ENCODE data around the gene IRAK3. TPM values are rescaled to one million over a fixed set of nuclear protein-coding genes. Genes with fewer than 3 reads are reported as not detected.
A peak's percentile ranks its signal among the peaks of the same experiment; 100 is the strongest.

Gene IRAK3
- total and polyA plus RNA-seq, 5 donors from 2014 or later: 0.23 to 3.6 (median 1.4) TPM

DNA sequence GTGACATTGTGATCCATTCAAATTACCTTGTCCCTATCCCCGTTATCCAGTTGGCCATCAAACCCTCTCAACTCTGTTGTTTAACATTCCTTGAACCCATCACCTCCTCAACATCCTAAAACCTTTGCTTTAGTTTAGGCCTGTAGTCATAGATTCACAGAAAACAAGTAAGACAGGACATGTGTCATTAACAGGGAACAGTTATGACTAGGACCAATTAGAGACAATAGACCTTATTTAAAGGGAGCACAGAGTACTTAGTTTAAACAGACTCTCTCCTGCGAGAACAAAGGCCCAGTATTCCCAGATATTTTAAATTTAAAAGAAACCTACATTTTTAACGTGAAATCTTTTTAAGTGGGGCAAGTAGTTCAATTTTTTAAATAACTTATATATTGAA lies 93.2 kb downstream of the IRAK3 start:
- Mint-ChIP-seq H3K27me3 (no peaks in the 10 kb centered on the region), H3K9me3 (peaks cover 0 to 6% (median 2%) of the 10 kb centered on the region in 7 donors), H3K27ac (peak overlapping the region in 1 of 3 donors; percentile 0), H3K4me3 (peak overlapping the region in 1 of 4 donors; percentile 49), H3K36me3 (peaks cover 5% of the 10 kb centered on the region), H3K4me1 (peaks cover 22 to 70% (median 51%) of the 10 kb centered on the region in 4 donors)
- Histone ChIP-seq H3K4me1 (ENCODE audit: control insufficient read depth, insufficient read depth, low read length, poor library complexity, severe bottlenecking) (peaks cover 32% of the 10 kb centered on the region), H3K4me3 (ENCODE audit: low read depth, low read length) (no peak overlapping the region), H3K27me3 (ENCODE audit: control insufficient read depth, insufficient read depth, low read length) (no peaks in the 10 kb centered on the region), H3K27ac (ENCODE audit: insufficient read depth, low read length, poor library complexity, severe bottlenecking) (no peak overlapping the region), H3K9me3 (ENCODE audit: control insufficient read depth in 2 of 2, low read length in 2 of 2) (no peaks in the 10 kb centered on the region), H3K36me3 (ENCODE audit: control insufficient read depth, insufficient read depth, low read length) (no peaks in the 10 kb centered on the region)
- no peak for ATAC-seq (ENCODE audit: low read depth in 2 of 2)
- DNase-seq: no peak

DNA sequence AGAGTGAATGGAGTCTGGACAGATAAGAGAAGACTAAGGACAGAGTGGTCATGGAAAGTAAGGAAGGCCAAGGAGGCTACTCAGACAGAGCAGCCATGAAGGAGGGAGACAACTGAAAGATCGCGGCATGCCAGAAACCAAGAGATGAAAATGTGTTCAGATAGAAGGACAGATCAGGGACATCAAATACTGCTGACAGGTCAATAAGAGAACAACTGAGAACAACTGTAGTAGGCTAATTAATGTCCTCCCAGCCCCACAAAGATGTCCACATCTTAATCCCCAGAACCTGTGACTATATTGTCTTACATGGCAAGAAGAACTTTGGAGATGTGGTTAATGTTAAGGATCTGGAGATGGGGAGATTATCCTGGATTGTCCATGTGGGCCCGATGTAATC lies 98.3 kb downstream of the IRAK3 start:
- Mint-ChIP-seq H3K27me3 (no peaks in the 10 kb centered on the region), H3K9me3 (no peaks in the 10 kb centered on the region), H3K4me1 (peaks cover 46 to 90% (median 65%) of the 10 kb centered on the region in 4 donors), H3K4me3 (peak overlapping the region; percentile 40 to 81 (median 68)), H3K36me3 (no peaks in the 10 kb centered on the region), H3K27ac (peak overlapping the region; percentile 22 to 87 (median 85))
- ATAC-seq (ENCODE audit: low read depth in 2 of 2) (no peak), DNase-seq (no peak)
- H3K9me3 ChIP-seq (ENCODE audit: control insufficient read depth in 2 of 2, low read length in 2 of 2): no peaks in the 10 kb centered on the region
- peaks cover 69% of the 10 kb centered on the region for H3K4me1 ChIP-seq (ENCODE audit: control insufficient read depth, insufficient read depth, low read length, poor library complexity, severe bottlenecking)
- H3K36me3 ChIP-seq (ENCODE audit: control insufficient read depth, insufficient read depth, low read length): no peaks in the 10 kb centered on the region
- peak overlapping the region; percentile 53 for H3K27ac ChIP-seq (ENCODE audit: insufficient read depth, low read length, poor library complexity, severe bottlenecking)
- H3K27me3 ChIP-seq (ENCODE audit: control insufficient read depth, insufficient read depth, low read length): no peaks in the 10 kb centered on the region
- peak overlapping the region; percentile 81 for H3K4me3 ChIP-seq (ENCODE audit: low read depth, low read length)

DNA sequence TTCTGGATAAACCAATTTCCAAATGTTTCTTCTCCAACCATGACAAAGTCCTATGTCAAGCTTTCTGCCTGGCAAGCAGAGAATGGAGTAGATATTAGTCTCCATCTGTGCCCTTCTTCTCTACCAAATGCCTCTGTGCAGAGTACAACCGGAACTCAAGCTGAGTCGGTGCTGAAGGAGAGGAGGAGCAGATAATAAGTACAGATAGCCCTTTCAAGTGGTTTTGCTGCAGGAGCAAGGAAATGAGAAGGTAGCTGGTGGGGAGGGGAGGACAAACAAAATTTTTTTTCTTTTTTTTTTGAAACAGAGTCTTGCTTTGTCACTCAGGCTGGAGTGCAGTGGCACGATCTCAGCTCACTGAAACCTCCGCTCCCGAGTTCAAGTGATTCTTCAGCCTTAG lies 99.1 kb downstream of the IRAK3 start:
- peak; percentile 54 to 93 (median 90) for DNase-seq
- no peaks in the 10 kb centered on the region for H3K9me3 ChIP-seq (ENCODE audit: control insufficient read depth in 2 of 2, low read length in 2 of 2)
- no peaks in the 10 kb centered on the region for H3K9me3 Mint-ChIP-seq
- peak overlapping the region; percentile 81 for H3K4me3 ChIP-seq (ENCODE audit: low read depth, low read length)
- no peaks in the 10 kb centered on the region for H3K36me3 Mint-ChIP-seq
- peak overlapping the region; percentile 40 to 81 (median 68) for H3K4me3 Mint-ChIP-seq
- H3K27me3 Mint-ChIP-seq: no peaks in the 10 kb centered on the region
- no peaks in the 10 kb centered on the region for H3K36me3 ChIP-seq (ENCODE audit: control insufficient read depth, insufficient read depth, low read length)
- H3K4me1 Mint-ChIP-seq: peaks cover 46 to 94% (median 66%) of the 10 kb centered on the region in 4 donors
- H3K27ac Mint-ChIP-seq: peak overlapping the region; percentile 22 to 87 (median 85)
- H3K27ac ChIP-seq (ENCODE audit: insufficient read depth, low read length, poor library complexity, severe bottlenecking): peak overlapping the region; percentile 53
- no peaks in the 10 kb centered on the region for H3K27me3 ChIP-seq (ENCODE audit: control insufficient read depth, insufficient read depth, low read length)
- H3K4me1 ChIP-seq (ENCODE audit: control insufficient read depth, insufficient read depth, low read length, poor library complexity, severe bottlenecking): peaks cover 74% of the 10 kb centered on the region
- peak; percentile 99 for ATAC-seq (ENCODE audit: low read depth in 2 of 2)

DNA sequence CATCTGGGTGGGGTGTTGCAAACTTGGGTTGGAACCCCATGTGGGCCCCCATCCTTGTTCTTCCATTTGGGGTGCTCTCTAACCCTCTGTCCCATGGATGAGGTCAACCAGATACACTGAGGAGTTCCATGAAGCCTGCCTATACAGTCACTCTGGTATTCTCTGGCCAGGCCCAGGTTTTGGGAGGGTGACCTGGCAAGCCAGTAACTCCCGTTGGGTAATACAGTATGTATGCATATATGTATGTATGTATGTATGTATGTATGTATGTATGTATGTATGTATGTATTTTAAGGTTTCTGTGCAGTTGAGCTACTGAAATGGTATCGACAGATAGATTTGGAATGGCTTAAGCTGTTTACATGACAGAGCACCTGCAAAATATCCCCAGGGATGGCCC lies 100.5 kb downstream of the IRAK3 start:
- Mint-ChIP-seq H3K9me3 (no peaks in the 10 kb centered on the region), H3K36me3 (no peaks in the 10 kb centered on the region), H3K27me3 (no peaks in the 10 kb centered on the region), H3K27ac (peak overlapping the region; percentile 85 to 87 (median 85)), H3K4me3 (peak overlapping the region; percentile 39 to 81 (median 50)), H3K4me1 (peaks cover 50 to 87% (median 63%) of the 10 kb centered on the region in 4 donors)
- Histone ChIP-seq H3K4me3 (ENCODE audit: low read depth, low read length) (peak overlapping the region; percentile 71), H3K36me3 (ENCODE audit: control insufficient read depth, insufficient read depth, low read length) (no peaks in the 10 kb centered on the region), H3K9me3 (ENCODE audit: control insufficient read depth in 2 of 2, low read length in 2 of 2) (no peaks in the 10 kb centered on the region), H3K4me1 (ENCODE audit: control insufficient read depth, insufficient read depth, low read length, poor library complexity, severe bottlenecking) (peaks cover 69% of the 10 kb centered on the region), H3K27ac (ENCODE audit: insufficient read depth, low read length, poor library complexity, severe bottlenecking) (peak overlapping the region; percentile 53), H3K27me3 (ENCODE audit: control insufficient read depth, insufficient read depth, low read length) (no peaks in the 10 kb centered on the region)
- ATAC-seq (ENCODE audit: low read depth in 2 of 2) (no peak), DNase-seq (no peak)

DNA sequence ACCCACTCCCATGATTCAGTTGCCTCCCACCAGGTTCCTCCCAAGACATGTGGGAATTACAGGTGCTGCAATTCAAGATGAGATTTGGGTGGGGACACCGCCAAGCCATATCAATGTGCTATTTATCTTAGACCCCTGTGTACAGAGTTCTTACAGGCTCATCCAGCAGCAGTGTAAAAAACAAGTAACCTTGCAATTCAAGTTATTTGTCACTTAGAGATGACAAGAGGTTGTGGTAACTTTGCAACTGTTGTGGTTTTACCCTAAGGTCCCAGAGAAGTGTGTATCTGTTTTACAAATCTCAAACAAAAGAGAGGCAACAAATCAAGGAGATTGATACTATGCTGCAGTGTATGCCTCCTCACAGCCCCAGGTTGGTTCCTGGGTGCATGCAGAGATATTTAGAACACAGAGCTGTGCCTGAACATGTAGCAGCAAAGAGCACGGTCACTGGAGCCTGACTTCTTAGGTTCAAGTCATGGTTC lies 101.7 kb downstream of the IRAK3 start:
- Mint-ChIP-seq H3K27me3 (no peaks in the 10 kb centered on the region), H3K9me3 (no peaks in the 10 kb centered on the region), H3K4me3 (peak overlapping the region; percentile 42 to 70 (median 55)), H3K27ac (peak overlapping the region; percentile 85 to 87 (median 85)), H3K4me1 (peaks cover 50 to 82% (median 59%) of the 10 kb centered on the region in 4 donors), H3K36me3 (no peaks in the 10 kb centered on the region)
- Histone ChIP-seq H3K27ac (ENCODE audit: insufficient read depth, low read length, poor library complexity, severe bottlenecking) (peak overlapping the region; percentile 53), H3K36me3 (ENCODE audit: control insufficient read depth, insufficient read depth, low read length) (no peaks in the 10 kb centered on the region), H3K27me3 (ENCODE audit: control insufficient read depth, insufficient read depth, low read length) (no peaks in the 10 kb centered on the region), H3K9me3 (ENCODE audit: control insufficient read depth in 2 of 2, low read length in 2 of 2) (no peaks in the 10 kb centered on the region), H3K4me1 (ENCODE audit: control insufficient read depth, insufficient read depth, low read length, poor library complexity, severe bottlenecking) (peaks cover 68% of the 10 kb centered on the region), H3K4me3 (ENCODE audit: low read depth, low read length) (peak overlapping the region; percentile 71)
- DNase-seq (peak in 2 of 3 donors; percentile 61 to 82), ATAC-seq (ENCODE audit: low read depth in 2 of 2) (peak; percentile 10 to 22)

DNA sequence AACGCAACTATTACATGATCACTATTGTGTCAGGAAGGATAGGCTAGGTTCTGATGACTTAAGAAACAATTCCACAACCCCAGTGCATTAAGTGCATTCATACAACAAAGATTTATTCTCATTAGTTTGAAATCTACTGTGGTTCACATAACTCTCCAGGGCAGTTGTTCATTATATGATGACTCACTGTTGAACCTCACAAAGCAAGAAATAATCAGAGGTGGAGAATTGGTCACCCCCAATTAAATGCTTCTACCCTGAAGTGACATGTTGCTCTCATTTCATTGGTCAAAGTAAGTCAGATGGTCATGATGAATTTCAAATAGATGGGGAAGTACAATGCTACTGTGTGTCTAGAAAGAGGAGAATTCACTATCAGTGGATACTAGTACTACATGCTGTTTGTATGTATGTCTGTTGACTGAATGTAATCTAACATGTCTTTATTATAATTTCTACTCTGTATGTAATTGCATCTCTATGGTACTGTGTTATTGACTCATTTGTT lies 107.2 kb downstream of the IRAK3 start:
- DNase-seq (no peak), ATAC-seq (ENCODE audit: low read depth in 2 of 2) (no peak)
- H3K4me3 ChIP-seq (ENCODE audit: low read depth, low read length): no peak overlapping the region
- peaks cover 28% of the 10 kb centered on the region for H3K4me1 ChIP-seq (ENCODE audit: control insufficient read depth, insufficient read depth, low read length, poor library complexity, severe bottlenecking)
- Mint-ChIP-seq H3K27me3 (no peaks in the 10 kb centered on the region), H3K27ac (peak overlapping the region in 1 of 3 donors; percentile 53), H3K36me3 (no peaks in the 10 kb centered on the region), H3K4me1 (peaks cover 15 to 53% (median 31%) of the 10 kb centered on the region in 4 donors), H3K9me3 (no peaks in the 10 kb centered on the region), H3K4me3 (peak overlapping the region in 1 of 4 donors; percentile 3)
- no peaks in the 10 kb centered on the region for H3K9me3 ChIP-seq (ENCODE audit: control insufficient read depth in 2 of 2, low read length in 2 of 2)
- H3K36me3 ChIP-seq (ENCODE audit: control insufficient read depth, insufficient read depth, low read length): no peaks in the 10 kb centered on the region
- H3K27ac ChIP-seq (ENCODE audit: insufficient read depth, low read length, poor library complexity, severe bottlenecking): no peak overlapping the region
- no peaks in the 10 kb centered on the region for H3K27me3 ChIP-seq (ENCODE audit: control insufficient read depth, insufficient read depth, low read length)

DNA sequence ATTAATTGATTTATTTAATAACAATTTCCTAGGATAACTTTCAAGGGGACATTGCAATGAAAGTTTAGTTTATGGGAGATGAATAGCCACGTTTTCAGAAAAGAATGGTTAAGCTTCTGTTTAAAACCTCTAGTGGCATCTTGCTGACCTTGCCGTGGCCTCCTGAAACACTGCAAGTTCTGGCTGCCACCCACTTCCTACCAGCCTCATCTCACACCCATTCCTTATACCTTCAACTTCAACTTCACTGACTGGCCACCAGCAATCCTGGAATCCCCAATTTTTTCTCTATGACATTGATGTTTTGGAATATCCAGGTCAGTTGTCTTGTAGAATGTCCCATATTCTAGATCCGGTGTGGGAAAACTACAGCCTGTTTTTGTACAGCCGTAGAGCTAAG lies 108.1 kb downstream of the IRAK3 start:
- no peaks in the 10 kb centered on the region for H3K27me3 ChIP-seq (ENCODE audit: control insufficient read depth, insufficient read depth, low read length)
- Mint-ChIP-seq H3K9me3 (peaks cover 0 to under 1% (median 0%) of the 10 kb centered on the region in 7 donors), H3K36me3 (no peaks in the 10 kb centered on the region), H3K27me3 (no peaks in the 10 kb centered on the region), H3K27ac (peak overlapping the region in 1 of 3 donors; percentile 29), H3K4me1 (peaks cover 9 to 50% (median 28%) of the 10 kb centered on the region in 4 donors), H3K4me3 (peak overlapping the region in 1 of 4 donors; percentile 3)
- no peak for DNase-seq
- H3K36me3 ChIP-seq (ENCODE audit: control insufficient read depth, insufficient read depth, low read length): no peaks in the 10 kb centered on the region
- H3K4me1 ChIP-seq (ENCODE audit: control insufficient read depth, insufficient read depth, low read length, poor library complexity, severe bottlenecking): peaks cover 24% of the 10 kb centered on the region
- H3K9me3 ChIP-seq (ENCODE audit: control insufficient read depth in 2 of 2, low read length in 2 of 2): no peaks in the 10 kb centered on the region
- peak overlapping the region; percentile 2 for H3K4me3 ChIP-seq (ENCODE audit: low read depth, low read length)
- no peak for ATAC-seq (ENCODE audit: low read depth in 2 of 2)
- no peak overlapping the region for H3K27ac ChIP-seq (ENCODE audit: insufficient read depth, low read length, poor library complexity, severe bottlenecking)

DNA sequence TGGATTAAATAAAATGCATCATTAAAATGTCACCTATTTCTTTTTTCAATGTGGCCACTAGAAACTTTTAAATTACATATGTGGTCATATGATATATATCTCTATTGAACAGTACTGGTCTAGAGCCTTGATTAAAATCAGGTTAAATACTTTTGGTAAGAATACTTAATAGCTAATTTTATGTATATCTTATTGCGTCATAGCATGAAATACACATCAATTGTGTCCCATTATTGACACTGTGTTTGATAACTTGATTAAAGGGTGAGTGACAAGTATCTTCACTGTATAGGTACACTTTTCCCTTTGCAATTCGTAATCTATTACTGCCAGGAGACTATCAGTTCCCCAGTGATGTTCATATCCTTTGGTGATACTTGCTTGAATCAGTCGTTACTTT lies 108.9 kb downstream of the IRAK3 start:
- Histone ChIP-seq H3K4me3 (ENCODE audit: low read depth, low read length) (no peak overlapping the region), H3K4me1 (ENCODE audit: control insufficient read depth, insufficient read depth, low read length, poor library complexity, severe bottlenecking) (peaks cover 18% of the 10 kb centered on the region), H3K27ac (ENCODE audit: insufficient read depth, low read length, poor library complexity, severe bottlenecking) (no peak overlapping the region), H3K27me3 (ENCODE audit: control insufficient read depth, insufficient read depth, low read length) (no peaks in the 10 kb centered on the region), H3K9me3 (ENCODE audit: control insufficient read depth in 2 of 2, low read length in 2 of 2) (no peaks in the 10 kb centered on the region), H3K36me3 (ENCODE audit: control insufficient read depth, insufficient read depth, low read length) (no peaks in the 10 kb centered on the region)
- Mint-ChIP-seq H3K9me3 (peaks cover 0 to 1% (median 0%) of the 10 kb centered on the region in 7 donors), H3K27ac (no peak overlapping the region), H3K4me3 (no peak overlapping the region), H3K27me3 (no peaks in the 10 kb centered on the region), H3K4me1 (peaks cover 9 to 43% (median 27%) of the 10 kb centered on the region in 4 donors), H3K36me3 (no peaks in the 10 kb centered on the region)
- ATAC-seq (ENCODE audit: low read depth in 2 of 2) (no peak), DNase-seq (no peak)
